RCC 7860 (cell line): ENCODE results near the gene ADAM15.

Source experiments
- DNase-seq: peaks from one replicate; pipeline ENCODE4 v3.0.0-alpha.2; 2015; ENCODE audit warnings: low spot score
- FAIRE-seq: peaks from 2 replicates; lab custom pipeline; 2012; peaks lifted over from hg19 to GRCh38; lab: Jason Lieb, UNC

Gene ADAM15

GRCh38 chr1:155083865-155084721 lies 33.0 kb downstream of the ADAM15 start:
- no peak for FAIRE-seq
- peak; percentile 18 for DNase-seq

GRCh38 chr1:155084722-155085503 lies 33.8 kb downstream of the ADAM15 start:
- peak; percentile 87 for DNase-seq
- FAIRE-seq: peak; percentile 58

- no peak for FAIRE-seq
- peak; percentile 31 for DNase-seq
These were observed 34.5 kb downstream of the ADAM15 start for GRCh38 chr1:155085504-155086127.

- peak; percentile 8 for DNase-seq
- no peak for FAIRE-seq
These were observed 35.1 kb downstream of the ADAM15 start for GRCh38 chr1:155086128-155086741.

- FAIRE-seq: no peak
These were observed 35.9 kb downstream of the ADAM15 start for GRCh38 chr1:155086856-155087535.

GRCh38 chr1:155091071-155092051 lies 40.2 kb downstream of the ADAM15 start:
- DNase-seq (peak; percentile 47), FAIRE-seq (no peak)

More at GRCh38 chr1:155086856-155087535, 35.9 kb downstream of the ADAM15 start:
- DNase-seq: no peak

GRCh38 chr1:155092131-155092530 lies 41.0 kb downstream of the ADAM15 start:
- FAIRE-seq (no peak), DNase-seq (no peak)

- DNase-seq (no peak), FAIRE-seq (no peak)
These were observed 41.5 kb downstream of the ADAM15 start for GRCh38 chr1:155092641-155093040.

GRCh38 chr1:155093911-155094621 lies 43.0 kb downstream of the ADAM15 start:
- FAIRE-seq (no peak), DNase-seq (peak; percentile 21)

GRCh38 chr1:155094622-155094948 lies 43.5 kb downstream of the ADAM15 start:
- no peak for FAIRE-seq
- no peak for DNase-seq

- no peak for DNase-seq
- no peak for FAIRE-seq
These were observed 48.2 kb downstream of the ADAM15 start for GRCh38 chr1:155099331-155099730.

GRCh38 chr1:155103325-155103724 lies 52.2 kb downstream of the ADAM15 start:
- FAIRE-seq: no peak
- no peak for DNase-seq

- FAIRE-seq (no peak), DNase-seq (no peak)
These were observed 53.8 kb downstream of the ADAM15 start for GRCh38 chr1:155104605-155105534.

- DNase-seq (no peak), FAIRE-seq (no peak)
These were observed 54.5 kb downstream of the ADAM15 start for GRCh38 chr1:155105604-155106011.

GRCh38 chr1:155106862-155107261 lies 55.7 kb downstream of the ADAM15 start:
- no peak for DNase-seq
- FAIRE-seq: no peak

- no peak for FAIRE-seq
These were observed 56.5 kb downstream of the ADAM15 start for GRCh38 chr1:155107309-155108264.

GRCh38 chr1:155108296-155108695 lies 57.2 kb downstream of the ADAM15 start:
- no peak for DNase-seq
- no peak for FAIRE-seq

More at GRCh38 chr1:155107309-155108264, 56.5 kb downstream of the ADAM15 start:
- no peak for DNase-seq
